Endometrial microvascular endothelial cells (primary cell): ENCODE measurements around the gene NRG3. TPM values are rescaled to one million over a fixed set of nuclear protein-coding genes. Genes with fewer than 3 reads are reported as not detected.
"Not testable (repeated sequence)": the region's sequence is repeated elsewhere in the genome, so short reads cannot be mapped to it uniquely, and the experiment has no call there.

Source experiments
- in situ Hi-C: cut with HindIII; loops from 2 replicates; pipeline ENCODE4 v1.10.0; 2017; ENCODE audit warnings: low sequenced_read_pairs, low pct_unique_long_range_greater_than_20kb; ENCODE audit errors: inconsistent ontology term
- total RNA-seq: library from RNA; depleted of rRNA; stranded (reverse); fragments of >200 nt; gene quantifications from one replicate; pipeline ENCODE4 v1.2.3, GENCODE V29; 2015; ENCODE audit errors: inconsistent ontology term

Gene NRG3
- total RNA-seq, 1 donor from 2014 or later, result not detected

DNA sequence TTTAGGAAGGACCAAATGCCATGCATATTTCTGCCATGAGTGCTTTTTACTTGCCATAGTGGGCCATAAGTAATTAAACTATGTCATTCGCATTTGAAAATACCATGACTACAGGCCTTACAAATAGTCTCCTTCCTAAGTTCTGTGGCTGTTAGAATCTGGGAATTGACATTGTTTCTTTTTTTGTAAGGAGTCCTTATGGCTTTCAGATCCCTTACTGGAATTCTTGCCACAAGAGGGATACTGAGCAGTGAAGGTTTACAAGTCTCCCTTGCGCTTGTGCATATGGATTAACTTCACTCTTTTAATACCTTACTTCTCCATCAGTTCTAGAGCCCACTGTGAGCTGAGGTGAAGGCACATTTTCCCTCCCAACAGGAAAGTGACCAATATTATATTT, 166.0 kb downstream of the NRG3 start:
- in situ Hi-C loops, result no loop called here

- in situ Hi-C loops, result no loop called here
Measured at GRCh38 chr10:82056391-82056790, 181.4 kb downstream of the NRG3 start.

- in situ Hi-C loops, result not testable (repeated sequence)
Measured at GRCh38 chr10:82067192-82067591, 192.2 kb downstream of the NRG3 start.

GRCh38 chr10:82068501-82068900, 193.5 kb downstream of the NRG3 start:
- in situ Hi-C loops, result no loop called here

DNA sequence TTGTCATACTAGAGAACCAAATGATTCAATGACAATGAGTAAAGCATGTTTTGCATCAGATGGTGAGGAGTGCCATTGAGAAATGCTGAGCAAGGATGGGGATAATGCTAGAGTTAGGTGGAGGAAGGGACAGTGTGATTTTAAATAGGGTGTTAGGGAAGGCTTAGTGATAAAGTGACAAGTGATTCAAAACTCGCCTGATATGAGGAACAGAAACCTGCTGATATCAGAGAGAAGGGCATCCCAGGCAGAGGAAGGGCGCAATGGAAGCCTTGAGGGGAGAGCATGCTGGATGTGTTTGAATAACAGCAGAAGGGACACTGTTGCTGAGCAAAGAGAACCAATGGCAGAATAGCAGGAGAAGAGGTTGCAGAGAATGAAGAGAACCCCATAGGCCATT, 196.2 kb downstream of the NRG3 start:
- in situ Hi-C loops, result no loop called here

GRCh38 chr10:82072124-82072523, 197.1 kb downstream of the NRG3 start:
- in situ Hi-C loops, result no loop called here

DNA sequence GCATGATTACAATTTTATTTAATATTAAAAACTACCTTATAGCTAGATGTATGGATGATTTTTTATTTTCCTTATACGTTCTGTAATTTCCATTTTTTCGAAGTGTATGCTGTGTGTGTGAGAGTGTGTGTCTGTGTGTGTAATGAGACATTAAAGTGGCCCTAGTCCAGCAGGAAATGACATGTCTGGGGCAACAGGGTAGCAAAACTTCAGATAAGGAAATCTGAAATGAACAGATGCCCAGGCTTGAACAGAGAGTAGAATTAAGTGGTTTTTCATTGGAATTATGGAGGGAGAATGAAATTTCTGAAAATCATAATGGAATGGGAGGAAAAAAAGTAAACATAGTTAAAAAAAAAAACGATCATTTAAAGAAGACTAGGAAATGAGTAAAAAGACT, 200.6 kb downstream of the NRG3 start:
- in situ Hi-C loops, result no loop called here

- in situ Hi-C loops, result no loop called here
Measured at GRCh38 chr10:82084496-82084895, 209.5 kb downstream of the NRG3 start.

DNA sequence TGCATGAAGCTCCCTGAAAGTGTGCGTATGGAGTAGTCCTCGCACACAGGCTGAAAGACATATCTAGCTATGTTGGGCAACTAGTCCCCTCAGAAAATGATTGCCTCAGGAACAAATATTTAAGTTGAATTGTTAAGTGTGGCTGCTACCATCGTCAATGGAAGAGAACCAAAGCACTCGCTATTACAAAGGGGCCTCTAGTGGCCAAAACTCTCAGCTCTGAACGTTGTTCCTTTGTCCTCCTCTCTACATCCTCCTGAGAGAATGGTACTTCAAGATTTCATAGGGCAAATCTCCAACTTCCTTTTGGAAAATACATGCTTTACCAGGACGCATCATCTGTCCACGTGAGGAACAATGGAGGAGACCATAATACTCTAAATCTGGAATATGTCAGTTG, 209.9 kb downstream of the NRG3 start:
- in situ Hi-C loops, result no loop called here

GRCh38 chr10:82089327-82089726, 214.3 kb downstream of the NRG3 start:
- in situ Hi-C loops, result no loop called here

GRCh38 chr10:82091413-82091812, 216.4 kb downstream of the NRG3 start:
- in situ Hi-C loops, result no loop called here

GRCh38 chr10:82092111-82092510, 217.1 kb downstream of the NRG3 start:
- in situ Hi-C loops, result no loop called here

DNA sequence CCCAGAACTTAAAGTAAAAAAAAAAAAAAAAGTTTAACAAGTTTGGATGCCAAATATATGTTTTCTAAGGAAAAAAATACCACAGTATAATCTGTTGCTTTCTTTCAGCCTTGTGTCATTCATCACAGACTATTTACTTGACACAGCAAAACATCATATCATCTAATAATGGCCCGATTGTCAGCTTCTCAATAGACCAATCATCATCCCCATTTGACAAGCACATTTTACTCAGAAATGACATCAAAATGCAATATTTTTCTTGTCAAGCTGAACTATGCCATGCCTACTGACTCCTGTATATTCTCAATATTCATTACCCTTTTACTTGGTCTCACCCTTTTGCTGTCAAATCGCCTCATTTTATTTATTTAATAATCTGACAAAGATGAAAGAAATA, 249.7 kb downstream of the NRG3 start:
- in situ Hi-C loops, result no loop called here

- in situ Hi-C loops, result no loop called here
Measured at GRCh38 chr10:82128527-82128926, 253.5 kb downstream of the NRG3 start.

GRCh38 chr10:82136103-82136502, 261.1 kb downstream of the NRG3 start:
- in situ Hi-C loops, result no loop called here

DNA sequence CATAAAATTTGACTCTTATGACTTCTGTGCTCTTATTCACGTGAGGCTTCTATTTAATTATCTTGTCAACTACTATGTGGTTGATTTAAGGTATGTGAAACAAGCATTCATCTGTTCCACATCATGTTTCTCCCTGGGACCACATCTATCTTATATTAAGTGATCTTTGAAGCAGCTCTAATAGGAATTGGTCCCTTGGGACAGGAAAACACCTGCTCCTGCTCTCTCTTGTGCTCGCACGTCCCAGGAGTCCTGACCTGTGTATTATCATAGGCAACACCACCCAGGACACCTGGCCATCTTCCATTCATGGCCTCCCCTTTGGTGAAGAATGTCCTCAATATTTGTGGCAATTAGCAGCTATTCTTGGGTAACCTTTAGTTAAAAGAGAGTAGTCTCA, 269.2 kb downstream of the NRG3 start:
- in situ Hi-C loops, result no loop called here

GRCh38 chr10:82148764-82149163, 273.8 kb downstream of the NRG3 start:
- in situ Hi-C loops, result no loop called here

- in situ Hi-C loops, result no loop called here
Measured at GRCh38 chr10:82149674-82150073, 274.7 kb downstream of the NRG3 start.

DNA sequence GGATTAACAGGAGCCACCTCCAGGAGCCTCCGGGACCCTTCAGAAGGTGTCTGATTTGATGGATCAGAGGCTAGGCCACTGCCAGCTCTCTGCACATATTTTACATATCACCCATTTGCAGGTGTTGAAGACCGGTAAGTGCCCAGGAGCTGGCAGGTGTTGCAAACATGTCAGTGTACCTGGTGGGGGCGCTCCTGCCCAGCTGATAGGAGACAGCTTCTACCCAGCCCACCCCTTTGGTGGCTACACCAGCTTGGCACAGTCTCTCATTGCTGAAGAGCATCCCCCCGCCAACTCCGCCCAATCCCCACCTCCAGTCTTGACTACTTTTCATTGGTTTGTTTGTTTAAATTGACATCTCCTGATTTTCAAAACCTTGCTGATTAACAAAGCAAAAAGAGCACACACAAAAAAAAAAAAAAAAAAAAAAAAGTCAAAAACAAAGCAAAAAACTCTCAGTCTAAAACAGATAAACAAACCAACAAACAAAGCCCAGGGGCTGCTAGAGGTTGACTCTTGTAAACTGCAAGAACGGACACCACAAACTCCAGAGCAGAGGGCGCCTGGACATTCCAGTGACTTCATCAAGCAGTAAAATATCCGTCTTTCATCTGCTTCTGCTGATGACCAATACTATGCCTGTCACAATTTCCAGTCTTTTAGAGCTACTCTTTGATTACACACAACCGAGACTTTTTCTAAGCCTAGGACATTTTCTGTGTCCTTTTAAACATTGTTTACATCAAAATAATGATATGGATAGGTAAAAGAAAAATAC, 275.3 kb downstream of the NRG3 start:
- in situ Hi-C loops, result no loop called here

- in situ Hi-C loops, result no loop called here
Measured at GRCh38 chr10:82160307-82160706, 285.3 kb downstream of the NRG3 start.

DNA sequence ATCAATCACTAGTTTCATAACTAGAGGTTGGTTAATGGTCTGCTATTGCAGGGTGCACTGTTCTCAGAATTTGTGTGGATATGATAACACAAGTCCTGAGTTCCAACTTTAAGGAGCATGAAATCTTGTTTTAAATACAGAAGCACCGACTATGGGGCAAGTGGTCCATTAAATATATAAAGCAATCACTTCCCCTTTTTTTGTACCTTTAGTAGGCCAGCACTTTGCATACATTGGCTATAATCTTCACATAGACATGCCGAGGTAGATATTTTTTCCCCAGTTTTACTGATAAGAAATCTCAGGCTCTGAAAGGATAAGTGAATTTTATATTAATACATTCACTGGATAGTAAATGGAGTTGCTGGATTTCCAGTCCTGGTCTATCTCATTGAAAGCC, 286.3 kb downstream of the NRG3 start:
- in situ Hi-C loops, result no loop called here
